BLaER1 treated with 17β-estradiol and CSF1 and Interleukin-3, amounts not matched to agents 10 nM and 100 nM (cell line): ENCODE data around the gene CUTA.

ENCODE experiments used
- H3K27ac ChIP-seq, 11 experiments: shearing (Covaris generic); formaldehyde crosslinking; 2 replicates each; pipeline ENCODE4 v1.8.1; 2022
- H3K27me3 ChIP-seq, 11 experiments: shearing (Covaris generic); formaldehyde crosslinking; 2 replicates each; pipeline ENCODE4 v1.8.1; 2022
- H3K36me3 ChIP-seq, 11 experiments: shearing (Covaris generic); formaldehyde crosslinking; 2 replicates each; pipeline ENCODE4 v1.8.1; 2022
- H3K4me1 ChIP-seq, 10 experiments: shearing (Covaris generic); formaldehyde crosslinking; 2 replicates each; pipeline ENCODE4 v1.8.1; 2022
- H3K4me2 ChIP-seq, 11 experiments: shearing (Covaris generic); formaldehyde crosslinking; 2 replicates each; pipeline ENCODE4 v1.8.1; 2022
- H3K4me3 ChIP-seq, 10 experiments: shearing (Covaris generic); formaldehyde crosslinking; 2 replicates each; pipeline ENCODE4 v1.8.1; 2022
- H3K9ac ChIP-seq, 11 experiments: shearing (Covaris generic); formaldehyde crosslinking; 2 replicates each; pipeline ENCODE4 v1.8.1; 2022
- H3K9me3 ChIP-seq, 11 experiments: shearing (Covaris generic); formaldehyde crosslinking; replicated peaks in 1 of 11; 2 replicates each; pipeline ENCODE4 v1.8.1; 2022
- H4K20me1 ChIP-seq, 11 experiments: shearing (Covaris generic); formaldehyde crosslinking; 2 replicates each; pipeline ENCODE4 v1.8.1; 2022
- Cebpa-rat ChIP-seq, 11 experiments: shearing (Covaris generic); IDR thresholded peaks; 2 replicates each; pipeline ENCODE4 v1.8.1; 2022

Gene CUTA

GRCh38 chr6:33429750-33430052 lies 11.8 kb upstream of the CUTA start:
- peak overlapping the region in 3 of 11 experiments; percentile 66 to 70 (median 69); a peak in 1 of 22 replicates for H3K27ac ChIP-seq
- peak overlapping the region in 7 of 11 experiments; percentile 39 to 82 (median 74); a peak in 10 of 22 replicates for H3K9ac ChIP-seq
- peaks cover 75 to 84% (median 78%) of the 10 kb centered on the region in 10 experiments for H3K4me1 ChIP-seq
- H3K27me3 ChIP-seq: no peaks in the 10 kb centered on the region
- H3K9me3 ChIP-seq: no peaks in the 10 kb centered on the region
- peak overlapping the region; percentile 83 to 100 (median 98) for H3K4me2 ChIP-seq
- H3K36me3 ChIP-seq: peaks cover 0 to 7% (median 3%) of the 10 kb centered on the region in 11 experiments; a peak in 8 of 22 replicates
- TF ChIP-seq Cebpa-rat (IDR thresholded peaks at IDR 0.05): no peak
- H3K4me3 ChIP-seq: peak overlapping the region in 3 of 10 experiments; percentile 72 to 74 (median 73); a peak in 4 of 20 replicates
- H4K20me1 ChIP-seq: peaks cover 0 to 14% (median 0%) of the 10 kb centered on the region in 11 experiments; a peak in 4 of 22 replicates

GRCh38 chr6:33428966-33429749 lies 11.3 kb upstream of the CUTA start:
- Histone ChIP-seq H3K27ac (peak overlapping the region in 6 of 11 experiments; percentile 6 to 70 (median 44); a peak in 9 of 22 replicates), H3K4me2 (peak overlapping the region; percentile 83 to 100 (median 98)), H4K20me1 (peaks cover 0 to 14% (median 0%) of the 10 kb centered on the region in 11 experiments; a peak in 4 of 22 replicates), H3K4me1 (peaks cover 75 to 84% (median 78%) of the 10 kb centered on the region in 10 experiments), H3K27me3 (no peaks in the 10 kb centered on the region), H3K36me3 (peaks cover 0 to 2% (median 0%) of the 10 kb centered on the region in 11 experiments; a peak in 1 of 22 replicates), H3K4me3 (peak overlapping the region in 9 of 10 experiments; percentile 64 to 80 (median 72); a peak in 17 of 20 replicates), H3K9ac (peak overlapping the region in 10 of 11 experiments; percentile 38 to 82 (median 70); a peak in 16 of 22 replicates), H3K9me3 (no peaks in the 10 kb centered on the region)
- no peak for TF ChIP-seq Cebpa-rat (IDR thresholded peaks at IDR 0.05)

DNA sequence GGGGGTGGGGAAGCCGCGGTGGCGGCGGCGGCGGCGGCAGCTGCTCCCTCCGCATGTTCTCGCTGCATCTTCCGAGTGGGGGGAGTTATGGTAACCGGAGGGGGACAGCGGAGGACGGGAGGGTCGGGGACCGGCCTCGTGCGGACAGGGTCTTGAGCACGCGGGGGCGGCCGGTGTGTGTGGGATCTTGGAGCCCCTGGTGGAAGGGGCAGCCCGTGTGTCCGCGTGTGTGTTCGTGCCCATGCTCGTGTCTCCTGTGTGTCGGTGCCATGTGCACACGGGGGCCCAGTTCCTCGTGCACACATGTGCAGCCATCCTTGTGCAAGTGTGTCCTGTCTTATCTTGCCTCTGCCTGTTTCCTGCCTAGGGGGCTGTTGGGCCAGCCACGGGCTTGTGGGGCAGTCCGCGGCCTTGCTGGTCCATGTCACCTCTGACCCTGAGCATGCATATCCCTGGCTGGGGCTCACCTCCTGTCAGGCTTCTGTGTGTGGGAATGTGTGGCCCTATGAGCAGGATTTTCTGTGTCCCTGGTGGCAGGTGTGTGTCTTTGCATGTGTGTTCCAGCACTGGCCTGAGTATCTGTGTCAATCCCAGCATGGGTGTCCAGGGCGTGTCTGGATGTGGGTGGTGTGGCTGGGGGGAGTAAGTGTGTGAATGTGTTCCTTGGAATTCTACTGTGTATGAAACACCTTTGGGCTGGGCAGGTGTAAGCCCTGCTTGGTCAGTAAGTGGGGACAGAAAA lies 10.5 kb upstream of the CUTA start:
- peak overlapping the region in 9 of 11 experiments; percentile 54 to 70 (median 63); a peak in 15 of 22 replicates for H3K27ac ChIP-seq

DNA sequence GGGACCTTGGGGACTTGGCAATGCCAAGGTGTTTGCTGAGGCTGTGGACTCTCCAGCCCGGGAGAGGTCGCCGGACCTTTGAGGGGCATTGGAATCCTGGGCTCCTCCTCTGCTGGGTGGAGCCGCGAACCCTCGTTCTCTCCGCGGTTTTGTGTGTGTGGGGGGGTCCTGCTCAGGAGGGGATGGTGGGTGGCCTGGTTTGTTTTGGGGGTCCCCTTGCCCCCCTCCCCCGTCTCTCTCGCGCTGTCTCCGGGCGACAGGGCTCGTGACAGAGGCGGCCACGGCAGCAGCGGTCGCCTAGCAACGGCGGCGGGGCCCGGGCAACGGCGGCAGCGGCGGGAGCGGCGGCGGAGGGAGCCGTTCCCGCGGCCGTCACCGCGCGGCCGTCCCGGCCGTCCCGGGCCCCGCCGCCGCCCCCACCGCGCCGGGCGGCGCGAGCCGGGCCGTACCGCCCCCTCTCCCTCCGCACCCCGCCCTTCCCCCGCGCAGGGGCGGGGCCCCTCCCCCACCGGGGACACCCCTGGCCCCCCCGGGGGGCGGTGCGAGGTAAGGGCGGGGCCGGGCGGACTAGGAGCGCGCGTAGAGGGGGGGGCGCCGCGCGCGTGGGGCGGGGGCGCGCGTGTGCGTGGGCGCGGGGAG lies 9.8 kb upstream of the CUTA start:
- Histone ChIP-seq H3K27ac (peak overlapping the region; percentile 35 to 70 (median 54); a peak in 19 of 22 replicates), H3K4me3 (peak overlapping the region; percentile 64 to 80 (median 72)), H3K4me2 (peak overlapping the region; percentile 83 to 100 (median 98)), H3K9me3 (no peaks in the 10 kb centered on the region), H3K9ac (peak overlapping the region; percentile 66 to 82 (median 76)), H4K20me1 (peaks cover 0 to 14% (median 0%) of the 10 kb centered on the region in 11 experiments; a peak in 4 of 22 replicates), H3K36me3 (no peaks in the 10 kb centered on the region), H3K27me3 (peaks cover 0 to 4% (median 0%) of the 10 kb centered on the region in 11 experiments; a peak in 1 of 22 replicates), H3K4me1 (peaks cover 68 to 76% (median 72%) of the 10 kb centered on the region in 10 experiments)
- TF ChIP-seq Cebpa-rat (IDR thresholded peaks at IDR 0.05): no peak

More for the DNA sequence above, 10.5 kb upstream of the CUTA start:
- TF ChIP-seq Cebpa-rat (IDR thresholded peaks at IDR 0.05): no peak
- no peaks in the 10 kb centered on the region for H3K9me3 ChIP-seq
- no peaks in the 10 kb centered on the region for H3K27me3 ChIP-seq
- no peaks in the 10 kb centered on the region for H3K36me3 ChIP-seq
- H3K4me2 ChIP-seq: peak overlapping the region; percentile 83 to 100 (median 98)
- peaks cover 0 to 14% (median 0%) of the 10 kb centered on the region in 11 experiments; a peak in 4 of 22 replicates for H4K20me1 ChIP-seq
- H3K4me1 ChIP-seq: peaks cover 75 to 83% (median 79%) of the 10 kb centered on the region in 10 experiments
- peak overlapping the region; percentile 64 to 80 (median 72) for H3K4me3 ChIP-seq
- peak overlapping the region; percentile 38 to 82 (median 73); a peak in 21 of 22 replicates for H3K9ac ChIP-seq

- Histone ChIP-seq H4K20me1 (peaks cover 0 to 14% (median 0%) of the 10 kb centered on the region in 11 experiments; a peak in 4 of 22 replicates), H3K4me2 (peak overlapping the region; percentile 87 to 100 (median 98)), H3K36me3 (no peaks in the 10 kb centered on the region), H3K4me3 (peak overlapping the region; percentile 64 to 80 (median 72)), H3K4me1 (peaks cover 59 to 68% (median 64%) of the 10 kb centered on the region in 10 experiments), H3K27me3 (peaks cover 0 to 12% (median 0%) of the 10 kb centered on the region in 11 experiments; a peak in 1 of 22 replicates), H3K27ac (peak overlapping the region in 7 of 11 experiments; percentile 54 to 85 (median 65); a peak in 8 of 22 replicates), H3K9me3 (no peaks in the 10 kb centered on the region), H3K9ac (peak overlapping the region; percentile 66 to 86 (median 81); a peak in 21 of 22 replicates)
- no peak for TF ChIP-seq Cebpa-rat (IDR thresholded peaks at IDR 0.05)
Observed at GRCh38 chr6:33426590-33427511, 8.9 kb upstream of the CUTA start.

GRCh38 chr6:33425668-33426577 lies 8.0 kb upstream of the CUTA start:
- no peak for TF ChIP-seq Cebpa-rat (IDR thresholded peaks at IDR 0.05)
- H3K27me3 ChIP-seq: peaks cover 0 to 15% (median 0%) of the 10 kb centered on the region in 11 experiments; a peak in 2 of 22 replicates
- H3K4me1 ChIP-seq: peaks cover 50 to 61% (median 57%) of the 10 kb centered on the region in 10 experiments
- H3K9ac ChIP-seq: peak overlapping the region; percentile 73 to 86 (median 82)
- peak overlapping the region; percentile 66 to 85 (median 76) for H3K27ac ChIP-seq
- no peaks in the 10 kb centered on the region for H3K9me3 ChIP-seq
- H3K4me2 ChIP-seq: peak overlapping the region; percentile 87 to 100 (median 98)
- no peaks in the 10 kb centered on the region for H3K36me3 ChIP-seq
- H3K4me3 ChIP-seq: peak overlapping the region; percentile 58 to 78 (median 68)
- H4K20me1 ChIP-seq: peaks cover 0 to 14% (median 0%) of the 10 kb centered on the region in 11 experiments; a peak in 4 of 22 replicates
